PFSK-1 (cell line): ENCODE data around the gene TNNI3K.

Experiments
- FOXP2 ChIP-seq: optimal IDR thresholded peaks from 2 replicates; pipeline ENCODE3; 2011; ENCODE audit warnings: borderline replicate concordance, control low read depth, inconsistent platforms; ENCODE audit not compliant: insufficient read depth; ENCODE audit errors: extremely low read length, extremely low read depth
- POLR2AphosphoS5 ChIP-seq: IDR thresholded peaks from 2 replicates; pipeline ENCODE4 v1.6.1; 2012; ENCODE audit warnings: low read depth, mild to moderate bottlenecking, control low read depth, low read length, moderate library complexity
- REST ChIP-seq, 2 experiments: IDR thresholded peaks; 2 replicates each; pipeline versions ENCODE4 v1.6.1 to v1.8.0; 2011 to 2012; ENCODE audit warnings: low read depth in 2 of 2, low read length in 2 of 2, control low read depth in 1 of 2, inconsistent platforms in 1 of 2, mild to moderate bottlenecking in 1 of 2, moderate library complexity in 1 of 2; ENCODE audit not compliant: insufficient read depth in 1 of 2
- SIN3A ChIP-seq: IDR thresholded peaks from 2 replicates; pipeline ENCODE4 v1.6.1; 2012; ENCODE audit warnings: mild to moderate bottlenecking, low read length, moderate library complexity, borderline replicate concordance; ENCODE audit not compliant: insufficient read depth
- TAF1 ChIP-seq: IDR thresholded peaks from 2 replicates; pipeline ENCODE4 v1.6.1; 2012; ENCODE audit warnings: low read length, control low read depth, borderline replicate concordance; ENCODE audit not compliant: insufficient read depth

TNNI3K gene

GRCh38 chr1:74403606-74404005 is 168.4 kb downstream of the TNNI3K start:
- TF ChIP-seq SIN3A = no peak
- no peak for TF ChIP-seq POLR2AphosphoS5
- no peak for TF ChIP-seq FOXP2
- TF ChIP-seq TAF1 = no peak
- no peak for TF ChIP-seq REST (IDR thresholded peaks at IDR 0.05; ENCODE audit: insufficient read depth in 1 of 2, low read depth in 2 of 2, low read length in 2 of 2)

- no peak for TF ChIP-seq REST (IDR thresholded peaks at IDR 0.05; ENCODE audit: insufficient read depth in 1 of 2, low read depth in 2 of 2, low read length in 2 of 2)
- no peak for TF ChIP-seq SIN3A
- TF ChIP-seq TAF1 = no peak
- TF ChIP-seq FOXP2 = no peak
- no peak for TF ChIP-seq POLR2AphosphoS5
These were observed 171.6 kb downstream of the TNNI3K start for GRCh38 chr1:74406759-74407158.

GRCh38 chr1:74407902-74408301 is 172.7 kb downstream of the TNNI3K start:
- TF ChIP-seq FOXP2 (no peak), SIN3A (no peak), REST (IDR thresholded peaks at IDR 0.05; ENCODE audit: insufficient read depth in 1 of 2, low read depth in 2 of 2, low read length in 2 of 2) (no peak), TAF1 (no peak), POLR2AphosphoS5 (no peak)

GRCh38 chr1:74412244-74412643 is 177.1 kb downstream of the TNNI3K start:
- no peak for TF ChIP-seq POLR2AphosphoS5

- TF ChIP-seq TAF1 (no peak), POLR2AphosphoS5 (no peak), REST (IDR thresholded peaks at IDR 0.05; ENCODE audit: insufficient read depth in 1 of 2, low read depth in 2 of 2, low read length in 2 of 2) (no peak), SIN3A (no peak), FOXP2 (no peak)
These were observed 180.7 kb downstream of the TNNI3K start for GRCh38 chr1:74415935-74416334.
